ENCODE results near the gene SLC29A1.

The SLC29A1 gene

GRCh38 chr6:44270526-44271405 is 47.4 kb downstream of the SLC29A1 start:
- DNase-seq: no peak

GRCh38 chr6:44271406-44271723 is 48.0 kb downstream of the SLC29A1 start:
- DNase-seq: no peak

- DNase-seq: no peak
Observed at GRCh38 chr6:44271914-44272313, 48.5 kb downstream of the SLC29A1 start.

- DNase-seq: no peak
Observed at GRCh38 chr6:44272529-44272928, 49.1 kb downstream of the SLC29A1 start.

- no peak for DNase-seq
Observed at GRCh38 chr6:44272999-44273566, 49.7 kb downstream of the SLC29A1 start.

GRCh38 chr6:44273617-44274016 is 50.2 kb downstream of the SLC29A1 start:
- DNase-seq: no peak

- DNase-seq: no peak
Observed at GRCh38 chr6:44275271-44275748, 51.9 kb downstream of the SLC29A1 start.

GRCh38 chr6:44275749-44276648 is 52.6 kb downstream of the SLC29A1 start:
- no peak for DNase-seq

GRCh38 chr6:44276667-44277640 is 53.6 kb downstream of the SLC29A1 start:
- no peak for DNase-seq

GRCh38 chr6:44277763-44278162 is 54.4 kb downstream of the SLC29A1 start:
- no peak for DNase-seq

- no peak for DNase-seq
Observed at GRCh38 chr6:44278315-44278714, 54.9 kb downstream of the SLC29A1 start.

- DNase-seq: no peak
Observed at GRCh38 chr6:44278774-44279697, 55.6 kb downstream of the SLC29A1 start.
